IMR-90 (cell line): ENCODE data around the gene PRKAR1B. TPM values are rescaled to one million over a fixed set of nuclear protein-coding genes. Genes with fewer than 3 reads are reported as not detected.

ENCODE experiments used
- ATAC-seq: fragments of 200-7000 bp; cut with Tn5 transposase; 2 replicates; pipeline ENCODE4 v1.9.1; 2020; ENCODE audit warnings: low read depth, mild to moderate bottlenecking, moderate library complexity
- BruUV-seq: library from RNA; stranded (reverse); fragments of 400-500 nt; replicated peaks from 2 replicates; lab custom pipeline; 2021; lab: Mats Ljungman, UMichigan
- CTCF ChIA-PET: fragments of 300-600 bp; formaldehyde crosslinking; extraction: SDS; loops from one replicate; lab custom pipeline; 2021; ENCODE audit warnings: antibody characterized with exemption; lab: Yijun Ruan, JAX
- POLR2A ChIA-PET: fragments of 300-600 bp; sonication (Branson Sonifier 250); formaldehyde crosslinking; loops from one replicate; lab custom pipeline; 2022; ENCODE audit warnings: antibody characterized with exemption; ENCODE audit not compliant: unreplicated experiment; lab: Charles Lee
- DNase-seq: peaks from one replicate; pipeline ENCODE4 v3.0.0; 2013
- H2AFZ ChIP-seq: replicated peaks from 2 replicates; pipeline ENCODE3; 2013; ENCODE audit warnings: low read length, mild to moderate bottlenecking; ENCODE audit not compliant: poor library complexity
- H2AK5ac ChIP-seq: 2 replicates; pipeline ENCODE4 v1.6.1; 2013; ENCODE audit warnings: low read depth, low read length, inconsistent platforms
- H2AK9ac ChIP-seq: replicated peaks from 2 replicates; pipeline ENCODE3; 2013; ENCODE audit warnings: mild to moderate bottlenecking, low read depth, low read length, moderate library complexity; ENCODE audit not compliant: poor library complexity
- H2BK120ac ChIP-seq: 2 replicates; pipeline ENCODE4 v1.6.1; 2013; ENCODE audit warnings: low read depth, low read length, inconsistent platforms
- H2BK15ac ChIP-seq: 3 replicates; pipeline ENCODE4 v1.6.1; 2013; ENCODE audit warnings: low read depth, low read length, inconsistent platforms
- H2BK20ac ChIP-seq: 2 replicates; pipeline ENCODE4 v1.6.1; 2013; ENCODE audit warnings: low read depth, mild to moderate bottlenecking, inconsistent platforms, low read length, moderate library complexity
- H2BK5ac ChIP-seq: 2 replicates; pipeline ENCODE4 v1.6.1; 2013; ENCODE audit warnings: mild to moderate bottlenecking, low read depth, low read length, inconsistent platforms; ENCODE audit not compliant: poor library complexity, severe bottlenecking
- H3K14ac ChIP-seq: replicated peaks from 2 replicates; pipeline ENCODE4 v1.6.1; 2013; ENCODE audit warnings: low read depth, low read length, inconsistent platforms
- H3K18ac ChIP-seq: 2 replicates; pipeline ENCODE4 v1.6.1; 2013; ENCODE audit warnings: low read depth, low read length, control low read depth
- H3K23ac ChIP-seq: 2 replicates; pipeline ENCODE4 v1.6.1; 2013; ENCODE audit warnings: low read depth, low read length, inconsistent platforms
- H3K27ac ChIP-seq: 2 replicates; pipeline ENCODE4 v1.5.1; 2013; ENCODE audit warnings: mild to moderate bottlenecking, control low read depth, low read length; ENCODE audit not compliant: insufficient read depth
- H3K27me3 ChIP-seq: 2 replicates; pipeline ENCODE4 v1.6.1; 2013; ENCODE audit warnings: low read length; ENCODE audit not compliant: control insufficient read depth, insufficient read depth
- H3K36me3 ChIP-seq: 2 replicates; pipeline ENCODE4 v1.6.1; 2013; ENCODE audit warnings: low read length, mixed read lengths; ENCODE audit not compliant: control insufficient read depth, insufficient read depth
- H3K4ac ChIP-seq: 2 replicates; pipeline ENCODE4 v1.6.1; 2013; ENCODE audit warnings: low read depth, low read length, inconsistent platforms
- H3K4me1 ChIP-seq: 2 replicates; pipeline ENCODE4 v1.6.1; 2013; ENCODE audit warnings: low read length, mixed read lengths; ENCODE audit not compliant: control insufficient read depth, insufficient read depth
- H3K4me2 ChIP-seq: 2 replicates; pipeline ENCODE4 v1.6.1; 2013; ENCODE audit warnings: low read depth, mild to moderate bottlenecking, control low read depth, low read length, moderate library complexity
- H3K4me3 ChIP-seq: 2 replicates; pipeline ENCODE4 v1.5.1; 2013; ENCODE audit warnings: low read depth, mild to moderate bottlenecking, control low read depth, low read length, moderate library complexity; ENCODE audit not compliant: insufficient read depth
- H3K56ac ChIP-seq: 2 replicates; pipeline ENCODE4 v1.6.1; 2013; ENCODE audit warnings: low read length, inconsistent platforms; ENCODE audit not compliant: insufficient read depth; ENCODE audit errors: extremely low read depth
- H3K79me1 ChIP-seq, 2 experiments: 2 replicates each; pipeline ENCODE4 v1.6.1; 2013; ENCODE audit warnings: low read length in 2 of 2, inconsistent platforms in 1 of 2, low read depth in 1 of 2
- H3K9ac ChIP-seq: 2 replicates; pipeline ENCODE4 v1.6.1; 2013; ENCODE audit warnings: low read depth, low read length, control low read depth
- H3K9me1 ChIP-seq: 2 replicates; pipeline ENCODE4 v1.6.1; 2013; ENCODE audit warnings: low read length, inconsistent platforms; ENCODE audit not compliant: insufficient read depth
- H3K9me3 ChIP-seq: 2 replicates; pipeline ENCODE4 v1.6.1; 2013; ENCODE audit warnings: low read length; ENCODE audit not compliant: control insufficient read depth, insufficient read depth
- H4K20me1 ChIP-seq: 2 replicates; pipeline ENCODE4 v1.6.1; 2013; ENCODE audit warnings: low read length, inconsistent platforms; ENCODE audit not compliant: insufficient read depth
- H4K5ac ChIP-seq: 2 replicates; pipeline ENCODE4 v1.6.1; 2013; ENCODE audit warnings: mild to moderate bottlenecking, low read depth, low read length, control low read depth
- H4K8ac ChIP-seq, 2 experiments: 2 replicates each; pipeline ENCODE4 v1.6.1; 2013; ENCODE audit warnings: low read depth in 2 of 2, low read length in 2 of 2, control low read depth in 1 of 2, inconsistent platforms in 1 of 2
- H4K91ac ChIP-seq: 2 replicates; pipeline ENCODE4 v1.6.1; 2013; ENCODE audit warnings: low read depth, low read length, inconsistent platforms; ENCODE audit not compliant: insufficient read depth
- CEBPB ChIP-seq: IDR thresholded peaks from 2 replicates; pipeline ENCODE4 v1.6.1; 2012; ENCODE audit warnings: low read depth, low read length, improper control_type of control experiment
- CHD1 ChIP-seq: IDR thresholded peaks from 2 replicates; pipeline ENCODE4 v1.6.1; 2012; ENCODE audit warnings: low read depth, low read length, improper control_type of control experiment
- FOS ChIP-seq: fragments of 150-350 bp; IDR thresholded peaks from 2 replicates; pipeline ENCODE4 v1.6.1; 2016; ENCODE audit warnings: low read depth, low read length
- MAFK ChIP-seq: IDR thresholded peaks from 2 replicates; pipeline ENCODE4 v1.6.1; 2012; ENCODE audit warnings: low read depth, low read length, improper control_type of control experiment
- MAZ ChIP-seq: IDR thresholded peaks from 2 replicates; pipeline ENCODE4 v1.6.1; 2012; ENCODE audit warnings: low read depth, mild to moderate bottlenecking, low read length, improper control_type of control experiment, moderate library complexity, borderline replicate concordance
- MXI1 ChIP-seq: IDR thresholded peaks from 2 replicates; pipeline ENCODE4 v1.6.1; 2012; ENCODE audit warnings: low read depth, mild to moderate bottlenecking, low read length, moderate library complexity, borderline replicate concordance
- NFE2L2 ChIP-seq: fragments of 150-350 bp; IDR thresholded peaks from 2 replicates; pipeline ENCODE4 v1.6.1; 2016; ENCODE audit warnings: low read depth, mild to moderate bottlenecking, low read length
- POLR2A ChIP-seq: IDR thresholded peaks from 2 replicates; pipeline ENCODE4 v1.6.1; 2012; ENCODE audit warnings: mild to moderate bottlenecking, low read depth, low read length
- RAD21 ChIP-seq: IDR thresholded peaks from 2 replicates; pipeline ENCODE4 v1.6.1; 2012; ENCODE audit warnings: low read length, improper control_type of control experiment
- RFX5 ChIP-seq: IDR thresholded peaks from 2 replicates; pipeline ENCODE4 v1.8.0; 2012; ENCODE audit warnings: low read depth, mild to moderate bottlenecking, low read length, moderate library complexity
- SMC3 ChIP-seq: fragments of 150-350 bp; IDR thresholded peaks from 2 replicates; pipeline ENCODE4 v1.6.1; 2016; ENCODE audit warnings: low read depth, mild to moderate bottlenecking, antibody characterized with exemption, low read length, moderate library complexity
- WGBS, 2 experiments: methylation state at CpG; one replicate each; pipeline versions ENCODE4 v1.1.5 to v1.1.7; 2013; ENCODE audit warnings: missing lambda C conversion rate in 2 of 2; ENCODE audit not compliant: insufficient read length in 1 of 2; ENCODE audit errors: extremely low coverage in 2 of 2; 5-methylcytosine and 5-hydroxymethylcytosine counted together
- dilution Hi-C: fragments of 300-500 bp; cut with HindIII; formaldehyde crosslinking; loops from one replicate; pipeline ENCODE4 v1.14.3; 2018; ENCODE audit warnings: low sequenced_read_pairs; ENCODE audit not compliant: unreplicated experiment
- in situ Hi-C: fragments of 300-500 bp; cut with MboI; formaldehyde crosslinking; loops from 3 replicates; pipeline ENCODE4 v1.14.3; 2019; ENCODE audit warnings: low sequenced_read_pairs, inconsistent platforms, mixed read lengths
- intact Hi-C: fragments of 100-400 bp; cut with micrococcal nuclease; formaldehyde crosslinking; loops from 2 replicates; pipeline ENCODE4 v1.10.0; 2022
- polyA plus RNA-seq, 3 experiments: library from polyadenylated mRNA; depleted of rRNA; stranded (reverse); fragments of >200 nt; gene quantifications; 2 replicates each; pipeline ENCODE4 v1.2.3, GENCODE V29; 2012; ENCODE audit warnings: low replicate concordance in 1 of 3
- total RNA-seq: library from RNA; depleted of rRNA; stranded (reverse); fragments of >200 nt; gene quantifications from 2 replicates; pipeline ENCODE4 v1.2.3, GENCODE V29; 2012
- TF ChIP-seq, protein P1 (sequence below): conservative IDR thresholded peaks from 2 replicates; pipeline ENCODE4 v1.5.1; 2012; ENCODE audit warnings: mild to moderate bottlenecking, low read depth, low read length, improper control_type of control experiment
- TF ChIP-seq, protein P2 (sequence below): fragments of 150-350 bp; IDR thresholded peaks from 2 replicates; pipeline ENCODE4 v1.6.1; 2017; ENCODE audit warnings: mild to moderate bottlenecking, antibody characterized with exemption, low read length, low read depth
- TF ChIP-seq, protein P3 (sequence below): fragments of 150-350 bp; IDR thresholded peaks from 2 replicates; pipeline ENCODE4 v1.6.1; 2016; ENCODE audit warnings: low read depth, mild to moderate bottlenecking, low read length, moderate library complexity, borderline replicate concordance

PRKAR1B gene
- total and polyA plus RNA-seq, 2 of the 4 experiments (the other 2 are of a cell fraction): 15.2 to 20.2 TPM

DNA sequence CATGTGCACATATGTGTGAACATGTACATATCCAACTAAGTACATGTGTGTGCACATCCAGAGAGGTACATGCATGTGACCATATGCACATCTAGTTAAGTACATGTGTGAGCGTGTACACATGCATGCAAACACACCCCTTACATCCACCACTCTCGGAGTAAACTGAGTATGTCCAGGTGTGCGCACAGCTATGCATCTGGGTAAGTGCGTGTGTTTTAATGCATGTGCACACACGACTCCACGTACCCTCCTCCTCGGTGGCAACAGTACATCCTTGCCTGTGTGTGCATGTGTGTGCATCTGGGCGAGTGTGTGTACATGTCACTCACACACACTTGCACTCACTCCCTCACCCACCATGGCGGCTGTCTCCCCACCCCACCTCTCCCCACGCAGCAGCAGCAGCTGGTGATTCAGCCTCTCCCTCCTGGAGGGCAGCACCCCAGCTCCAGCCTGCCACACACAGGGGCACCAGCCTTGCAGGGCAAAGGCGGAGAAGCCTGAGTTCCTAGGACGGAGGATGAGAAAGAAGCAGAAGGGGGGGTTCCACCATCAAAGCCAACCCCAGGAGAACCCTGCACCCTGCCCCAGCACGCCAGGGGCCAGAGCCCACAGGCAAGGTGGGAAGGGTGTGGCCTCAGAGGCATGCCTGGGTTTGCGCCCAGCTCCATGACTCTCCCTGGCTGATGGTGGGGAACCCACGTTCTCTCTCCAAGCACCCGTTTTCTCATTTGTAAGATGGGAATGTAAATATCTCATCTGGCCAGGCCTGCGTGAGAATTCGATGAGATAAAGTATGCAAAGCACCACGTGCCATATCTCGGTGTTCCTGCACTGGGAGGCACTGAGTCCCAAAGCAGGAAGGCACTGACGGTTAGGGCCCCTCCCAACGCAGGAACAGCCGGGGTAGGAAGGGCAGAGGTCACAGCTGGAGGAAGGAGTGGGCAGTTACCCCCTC lies 28.3 kb downstream of the PRKAR1B start:
- no peak overlapping the region for H2BK120ac ChIP-seq
- H2AK5ac ChIP-seq: no peak overlapping the region
- no peak overlapping the region for H3K9ac ChIP-seq
- no peak overlapping the region for H3K4me2 ChIP-seq
- no TSS peak for BruUV-seq
- H3K23ac ChIP-seq: no peak overlapping the region
- H2BK20ac ChIP-seq: no peak overlapping the region
- no peak overlapping the region for H2BK15ac ChIP-seq
- no peak overlapping the region; the same call in 1 of the 2 replicates for H3K14ac ChIP-seq
- peak overlapping the region; percentile 42 for H2AK9ac ChIP-seq
- H3K56ac ChIP-seq: no peak overlapping the region
- in situ Hi-C loops (no loop called here), intact Hi-C loops (no loop called here), dilution Hi-C loops (no loop called here)
- ATAC-seq (peak; percentile 59), DNase-seq (peak; percentile 20)
- H2AFZ ChIP-seq: peak overlapping the region; percentile 32
- no peak overlapping the region for H3K4me3 ChIP-seq
- H2BK5ac ChIP-seq: no peak overlapping the region
- H4K5ac ChIP-seq: no peak overlapping the region
- WGBS, 2 experiments: 61% methylated on average over 4 of the region's 23 CpGs; no CpG with 5 or more reads in 1 of the 2 experiments
- H3K27ac ChIP-seq: no peak overlapping the region
- CTCF ChIA-PET: no interaction called here
- no peak overlapping the region for H4K8ac ChIP-seq
- H3K9me1 ChIP-seq: peaks cover 5% of the 10 kb centered on the region; the same call in 1 of the 2 replicates
- H4K20me1 ChIP-seq: no peaks in the 10 kb centered on the region
- no peaks in the 10 kb centered on the region for H3K79me1 ChIP-seq
- peaks cover 3% of the 10 kb centered on the region; the same call in 1 of the 2 replicates for H3K4me1 ChIP-seq
- H3K36me3 ChIP-seq: no peaks in the 10 kb centered on the region; the same call in 1 of the 2 replicates
- no peak overlapping the region for H4K91ac ChIP-seq
- POLR2A ChIA-PET: no interaction called here
- no peak overlapping the region for H3K18ac ChIP-seq
- H3K9me3 ChIP-seq: 0 out of 2 replicates have a peak, but pooled peaks cover 3% of the 10 kb centered on the region
- no peaks in the 10 kb centered on the region for H3K27me3 ChIP-seq
- no peak overlapping the region for H3K4ac ChIP-seq
- TF ChIP-seq SMC3 (no peak), MAZ (no peak), NFE2L2 (no peak), RFX5 (no peak), MAFK (no peak), CHD1 (no peak), POLR2A (no peak), CEBPB (no peak), FOS (no peak), RAD21 (no peak), MXI1 (no peak)
- TF ChIP-seq, protein P1, sequence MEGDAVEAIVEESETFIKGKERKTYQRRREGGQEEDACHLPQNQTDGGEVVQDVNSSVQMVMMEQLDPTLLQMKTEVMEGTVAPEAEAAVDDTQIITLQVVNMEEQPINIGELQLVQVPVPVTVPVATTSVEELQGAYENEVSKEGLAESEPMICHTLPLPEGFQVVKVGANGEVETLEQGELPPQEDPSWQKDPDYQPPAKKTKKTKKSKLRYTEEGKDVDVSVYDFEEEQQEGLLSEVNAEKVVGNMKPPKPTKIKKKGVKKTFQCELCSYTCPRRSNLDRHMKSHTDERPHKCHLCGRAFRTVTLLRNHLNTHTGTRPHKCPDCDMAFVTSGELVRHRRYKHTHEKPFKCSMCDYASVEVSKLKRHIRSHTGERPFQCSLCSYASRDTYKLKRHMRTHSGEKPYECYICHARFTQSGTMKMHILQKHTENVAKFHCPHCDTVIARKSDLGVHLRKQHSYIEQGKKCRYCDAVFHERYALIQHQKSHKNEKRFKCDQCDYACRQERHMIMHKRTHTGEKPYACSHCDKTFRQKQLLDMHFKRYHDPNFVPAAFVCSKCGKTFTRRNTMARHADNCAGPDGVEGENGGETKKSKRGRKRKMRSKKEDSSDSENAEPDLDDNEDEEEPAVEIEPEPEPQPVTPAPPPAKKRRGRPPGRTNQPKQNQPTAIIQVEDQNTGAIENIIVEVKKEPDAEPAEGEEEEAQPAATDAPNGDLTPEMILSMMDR: no peak
- TF ChIP-seq, protein P2, sequence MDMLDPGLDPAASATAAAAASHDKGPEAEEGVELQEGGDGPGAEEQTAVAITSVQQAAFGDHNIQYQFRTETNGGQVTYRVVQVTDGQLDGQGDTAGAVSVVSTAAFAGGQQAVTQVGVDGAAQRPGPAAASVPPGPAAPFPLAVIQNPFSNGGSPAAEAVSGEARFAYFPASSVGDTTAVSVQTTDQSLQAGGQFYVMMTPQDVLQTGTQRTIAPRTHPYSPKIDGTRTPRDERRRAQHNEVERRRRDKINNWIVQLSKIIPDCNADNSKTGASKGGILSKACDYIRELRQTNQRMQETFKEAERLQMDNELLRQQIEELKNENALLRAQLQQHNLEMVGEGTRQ: no peak
- TF ChIP-seq, protein P3, sequence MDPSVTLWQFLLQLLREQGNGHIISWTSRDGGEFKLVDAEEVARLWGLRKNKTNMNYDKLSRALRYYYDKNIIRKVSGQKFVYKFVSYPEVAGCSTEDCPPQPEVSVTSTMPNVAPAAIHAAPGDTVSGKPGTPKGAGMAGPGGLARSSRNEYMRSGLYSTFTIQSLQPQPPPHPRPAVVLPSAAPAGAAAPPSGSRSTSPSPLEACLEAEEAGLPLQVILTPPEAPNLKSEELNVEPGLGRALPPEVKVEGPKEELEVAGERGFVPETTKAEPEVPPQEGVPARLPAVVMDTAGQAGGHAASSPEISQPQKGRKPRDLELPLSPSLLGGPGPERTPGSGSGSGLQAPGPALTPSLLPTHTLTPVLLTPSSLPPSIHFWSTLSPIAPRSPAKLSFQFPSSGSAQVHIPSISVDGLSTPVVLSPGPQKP: no peak
